Testis (tissue), 2 donors: Measurements from ENCODE around the gene APOD.

ENCODE experiments used
- CTCF ChIP-seq, 3 experiments: fragments of 450-650 bp in 2 of 3; fragments of 200-600 bp in 1 of 3; sonication (generic) in 1 of 3; IDR thresholded peaks; one replicate each; pipeline ENCODE4 v1.5.1; 2016 to 2019; ENCODE audit warnings: antibody characterized with exemption in 3 of 3, mild to moderate bottlenecking in 2 of 3, moderate library complexity in 1 of 3
- POLR2A ChIP-seq: fragments of 450-650 bp; IDR thresholded peaks from one replicate; pipeline ENCODE4 v1.6.1; 2017; ENCODE audit warnings: antibody characterized with exemption, mild to moderate bottlenecking, moderate library complexity

DNA sequence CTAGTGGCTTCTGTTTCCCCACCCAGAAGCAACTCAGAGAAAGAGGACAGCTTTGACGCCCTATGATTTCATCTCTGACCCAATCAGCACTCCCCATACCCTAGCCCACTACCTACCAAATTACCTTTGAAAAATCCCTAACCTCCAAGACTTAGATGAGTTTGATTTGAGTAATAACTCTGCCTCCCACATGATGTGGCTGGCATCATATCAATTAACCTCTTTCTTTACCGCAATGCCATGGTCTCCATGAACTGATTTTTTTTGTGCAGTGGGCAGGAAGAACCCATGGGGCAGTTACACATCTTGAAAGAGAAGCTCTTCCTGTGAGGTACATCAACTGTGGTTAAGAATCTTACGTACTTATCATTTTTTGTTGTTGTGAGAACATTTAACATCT lies 25.5 kb upstream of the APOD start:
- TF ChIP-seq CTCF (IDR thresholded peaks at IDR 0.05) (no peak), POLR2A (no peak)
